WTC11 (cell line): ENCODE data around the gene LYZL2. TPM values are rescaled to one million over a fixed set of nuclear protein-coding genes. Genes with fewer than 3 reads are reported as not detected.
A peak's percentile ranks its signal among the peaks of the same experiment; 100 is the strongest.

Experiments
- ATAC-seq: fragments of 200-7000 bp; cut with Tn5 transposase; 2 replicates; pipeline ENCODE4 v1.10.0; 2021; ENCODE audit warnings: mild to moderate bottlenecking, moderate library complexity
- CTCF ChIA-PET: fragments of 300-600 bp; sonication (Branson Sonifier 250); formaldehyde crosslinking; loops from one replicate; lab custom pipeline; 2021; ENCODE audit warnings: antibody characterized with exemption; lab: Charles Lee
- POLR2A ChIA-PET: fragments of 350-600 bp; sonication (Branson Sonifier 250); formaldehyde crosslinking; loops from one replicate; lab custom pipeline; 2021; ENCODE audit warnings: antibody characterized with exemption; lab: Charles Lee
- DNase-seq: peaks from one replicate; pipeline ENCODE4 v3.0.0; 2021; ENCODE audit warnings: low spot score
- H3K27ac Mint-ChIP-seq: 2 replicates; pipeline ENCODE4 v1.8.0; 2021; ENCODE audit warnings: mixed read lengths
- H3K27me3 Mint-ChIP-seq: 2 replicates; pipeline ENCODE4 v1.8.0; 2021; ENCODE audit warnings: low read depth, mild to moderate bottlenecking, moderate library complexity, mixed read lengths
- H3K36me3 Mint-ChIP-seq: 2 replicates; pipeline ENCODE4 v1.8.0; 2021; ENCODE audit warnings: mixed read lengths
- H3K4me1 Mint-ChIP-seq: 2 replicates; pipeline ENCODE4 v1.8.0; 2022; ENCODE audit warnings: mixed read lengths
- H3K4me3 Mint-ChIP-seq: 2 replicates; pipeline ENCODE4 v1.8.0; 2021; ENCODE audit warnings: mild to moderate bottlenecking, moderate library complexity, mixed read lengths
- H3K9me3 Mint-ChIP-seq: 2 replicates; pipeline ENCODE4 v1.8.0; 2021; ENCODE audit warnings: mixed read lengths
- ARID4B ChIP-seq: sonication (generic); formaldehyde crosslinking; IDR thresholded peaks from 2 replicates; pipeline ENCODE4 v1.8.0; 2023; ENCODE audit warnings: missing genetic modification reagents, mild to moderate bottlenecking, borderline replicate concordance
- ATF2 ChIP-seq: sonication (generic); formaldehyde crosslinking; IDR thresholded peaks from 2 replicates; pipeline ENCODE4 v1.8.1; 2022; ENCODE audit warnings: low read depth, missing genetic modification reagents, borderline replicate concordance
- E2F1 ChIP-seq: sonication (generic); formaldehyde crosslinking; IDR thresholded peaks from 2 replicates; pipeline ENCODE4 v1.8.0; 2022; ENCODE audit warnings: mild to moderate bottlenecking, missing genetic modification reagents
- ETV6 ChIP-seq: sonication (generic); formaldehyde crosslinking; IDR thresholded peaks from 2 replicates; pipeline ENCODE4 v1.8.1; 2022; ENCODE audit warnings: mild to moderate bottlenecking, missing genetic modification reagents
- GABPB1 ChIP-seq: sonication (generic); formaldehyde crosslinking; IDR thresholded peaks from 2 replicates; pipeline ENCODE4 v1.8.1; 2023; ENCODE audit warnings: mild to moderate bottlenecking, missing genetic modification reagents
- NR1H2 ChIP-seq: sonication (generic); formaldehyde crosslinking; IDR thresholded peaks from 2 replicates; pipeline ENCODE4 v1.9.0; 2021; ENCODE audit warnings: mild to moderate bottlenecking, moderate library complexity, missing genetic modification reagents
- NR3C1 ChIP-seq: sonication (generic); formaldehyde crosslinking; conservative IDR thresholded peaks from 2 replicates; pipeline ENCODE4 v1.8.1; 2023; ENCODE audit warnings: low read depth, mild to moderate bottlenecking, missing genetic modification reagents
- OVOL2 ChIP-seq: fragments of 250-450 bp; sonication (Bioruptor Pico); IDR thresholded peaks from 2 replicates; pipeline ENCODE4 v1.9.0; 2021; ENCODE audit warnings: mild to moderate bottlenecking, borderline replicate concordance
- RELA ChIP-seq: sonication (generic); formaldehyde crosslinking; IDR thresholded peaks from 2 replicates; pipeline ENCODE4 v1.8.1; 2022; ENCODE audit warnings: missing genetic modification reagents, mild to moderate bottlenecking, borderline replicate concordance
- STAT6 ChIP-seq: sonication (generic); formaldehyde crosslinking; conservative IDR thresholded peaks from 2 replicates; pipeline ENCODE4 v1.8.1; 2023; ENCODE audit warnings: mild to moderate bottlenecking, low read depth, missing genetic modification reagents, moderate library complexity
- TEAD1 ChIP-seq: sonication (generic); formaldehyde crosslinking; IDR thresholded peaks from 2 replicates; pipeline ENCODE4 v1.8.0; 2022; ENCODE audit warnings: mild to moderate bottlenecking, missing genetic modification reagents
- TP53 ChIP-seq: sonication (generic); formaldehyde crosslinking; IDR thresholded peaks from 2 replicates; pipeline ENCODE4 v1.8.1; 2023; ENCODE audit warnings: mild to moderate bottlenecking, missing genetic modification reagents
- ZNF138 ChIP-seq: sonication (generic); formaldehyde crosslinking; conservative IDR thresholded peaks from 2 replicates; pipeline ENCODE4 v1.8.1; 2022; ENCODE audit warnings: mild to moderate bottlenecking, moderate library complexity, missing genetic modification reagents
- ZNF281 ChIP-seq: sonication (generic); formaldehyde crosslinking; IDR thresholded peaks from 2 replicates; pipeline ENCODE4 v1.8.0; 2023; ENCODE audit warnings: mild to moderate bottlenecking, missing genetic modification reagents
- ZNF671 ChIP-seq: fragments of 250-450 bp; sonication (Bioruptor Pico); IDR thresholded peaks from 2 replicates; pipeline ENCODE4 v1.8.0; 2021; ENCODE audit warnings: mild to moderate bottlenecking
- total RNA-seq: library from RNA; stranded (reverse); gene quantifications from 3 replicates; pipeline ENCODE4 v1.2.3, GENCODE V29; 2021
- TF ChIP-seq, protein P1 (sequence below): sonication (generic); formaldehyde crosslinking; IDR thresholded peaks from 2 replicates; pipeline ENCODE4 v1.8.1; 2022; ENCODE audit warnings: missing genetic modification reagents, borderline replicate concordance
- TF ChIP-seq, protein P2 (sequence below): fragments of 200-600 bp; IDR thresholded peaks from 2 replicates; pipeline ENCODE4 v1.8.0; 2022; ENCODE audit warnings: antibody characterized with exemption
- TF ChIP-seq, protein P3 (sequence below): sonication (generic); formaldehyde crosslinking; IDR thresholded peaks from 2 replicates; pipeline ENCODE4 v1.8.0; 2022; ENCODE audit warnings: mild to moderate bottlenecking, missing genetic modification reagents

LYZL2 gene
- total RNA-seq, 1 experiment from 2014 or later, result not detected

DNA sequence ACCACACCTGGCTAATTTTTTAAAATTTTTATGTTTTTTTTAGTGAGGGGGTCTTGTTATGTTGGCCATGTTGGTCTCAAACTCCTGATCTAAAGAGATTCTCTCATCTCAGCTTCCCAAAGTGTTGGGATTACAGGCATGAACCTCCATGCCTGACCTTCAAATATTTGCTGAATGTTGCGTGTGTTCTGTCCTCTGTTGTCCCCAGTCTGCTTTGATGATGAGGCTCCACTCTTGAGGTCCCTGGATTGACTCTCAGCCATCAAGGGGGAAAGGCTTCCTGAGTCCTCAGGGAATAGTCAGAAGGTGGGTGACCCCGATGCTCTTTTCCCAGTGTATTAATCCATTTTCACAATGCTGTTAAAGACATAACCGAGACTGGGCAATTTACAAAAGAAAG, 26.0 kb downstream of the LYZL2 start:
- ChIA-PET CTCF (interaction anchor here (0.7 to 1.5 kb wide), 2 partner anchors 12 to 244 kb away, joined by 3 read pairs; no protein-coding TSS in a partner anchor), POLR2A (no interaction called here)
- no peak overlapping the region for H3K4me3 Mint-ChIP-seq
- H3K4me1 Mint-ChIP-seq, result peaks cover 25% of the 10 kb centered on the region
- no peaks in the 10 kb centered on the region for H3K36me3 Mint-ChIP-seq
- H3K27ac Mint-ChIP-seq, result no peak overlapping the region
- ATAC-seq, result no peak
- H3K27me3 Mint-ChIP-seq, result peaks cover 30% of the 10 kb centered on the region
- TF ChIP-seq ZNF671 (no peak), GABPB1 (peak; percentile 23; the same call in 1 of the 2 replicates)
- H3K9me3 Mint-ChIP-seq, result peaks cover 5% of the 10 kb centered on the region
- no peak for DNase-seq

GRCh38 chr10:30602747-30603146, 26.8 kb downstream of the LYZL2 start:
- POLR2A ChIA-PET, result no interaction called here
- CTCF ChIA-PET, result interaction anchor here (0.7 to 1.5 kb wide), 3 partner anchors 11 to 243 kb away, joined by 3 read pairs; no protein-coding TSS in a partner anchor
- Mint-ChIP-seq H3K27me3 (peaks cover 38% of the 10 kb centered on the region), H3K36me3 (no peaks in the 10 kb centered on the region), H3K27ac (no peak overlapping the region), H3K4me1 (peaks cover 33% of the 10 kb centered on the region), H3K4me3 (no peak overlapping the region), H3K9me3 (peaks cover 5% of the 10 kb centered on the region)
- ATAC-seq (no peak), DNase-seq (no peak)
- TF ChIP-seq TEAD1 (CRISPR knock-in tag) (no peak), ZNF671 (no peak), RELA (CRISPR knock-in tag) (no peak), NR3C1 (CRISPR knock-in tag) (no peak), E2F1 (CRISPR knock-in tag) (no peak), ZNF138 (CRISPR knock-in tag) (no peak), ATF2 (CRISPR knock-in tag) (no peak), STAT6 (CRISPR knock-in tag) (no peak), ETV6 (no peak), NR1H2 (CRISPR knock-in tag) (no peak), ZNF281 (CRISPR knock-in tag) (no peak), OVOL2 (CRISPR knock-in tag) (no peak), ARID4B (CRISPR knock-in tag) (no peak), TP53 (no peak)
- TF ChIP-seq, protein P1, sequence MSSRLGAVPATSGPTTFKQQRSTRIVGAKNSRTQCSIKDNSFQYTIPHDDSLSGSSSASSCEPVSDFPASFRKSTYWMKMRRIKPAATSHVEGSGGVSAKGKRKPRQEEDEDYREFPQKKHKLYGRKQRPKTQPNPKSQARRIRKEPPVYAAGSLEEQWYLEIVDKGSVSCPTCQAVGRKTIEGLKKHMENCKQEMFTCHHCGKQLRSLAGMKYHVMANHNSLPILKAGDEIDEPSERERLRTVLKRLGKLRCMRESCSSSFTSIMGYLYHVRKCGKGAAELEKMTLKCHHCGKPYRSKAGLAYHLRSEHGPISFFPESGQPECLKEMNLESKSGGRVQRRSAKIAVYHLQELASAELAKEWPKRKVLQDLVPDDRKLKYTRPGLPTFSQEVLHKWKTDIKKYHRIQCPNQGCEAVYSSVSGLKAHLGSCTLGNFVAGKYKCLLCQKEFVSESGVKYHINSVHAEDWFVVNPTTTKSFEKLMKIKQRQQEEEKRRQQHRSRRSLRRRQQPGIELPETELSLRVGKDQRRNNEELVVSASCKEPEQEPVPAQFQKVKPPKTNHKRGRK (CRISPR knock-in tag), result no peak
- TF ChIP-seq, protein P2, sequence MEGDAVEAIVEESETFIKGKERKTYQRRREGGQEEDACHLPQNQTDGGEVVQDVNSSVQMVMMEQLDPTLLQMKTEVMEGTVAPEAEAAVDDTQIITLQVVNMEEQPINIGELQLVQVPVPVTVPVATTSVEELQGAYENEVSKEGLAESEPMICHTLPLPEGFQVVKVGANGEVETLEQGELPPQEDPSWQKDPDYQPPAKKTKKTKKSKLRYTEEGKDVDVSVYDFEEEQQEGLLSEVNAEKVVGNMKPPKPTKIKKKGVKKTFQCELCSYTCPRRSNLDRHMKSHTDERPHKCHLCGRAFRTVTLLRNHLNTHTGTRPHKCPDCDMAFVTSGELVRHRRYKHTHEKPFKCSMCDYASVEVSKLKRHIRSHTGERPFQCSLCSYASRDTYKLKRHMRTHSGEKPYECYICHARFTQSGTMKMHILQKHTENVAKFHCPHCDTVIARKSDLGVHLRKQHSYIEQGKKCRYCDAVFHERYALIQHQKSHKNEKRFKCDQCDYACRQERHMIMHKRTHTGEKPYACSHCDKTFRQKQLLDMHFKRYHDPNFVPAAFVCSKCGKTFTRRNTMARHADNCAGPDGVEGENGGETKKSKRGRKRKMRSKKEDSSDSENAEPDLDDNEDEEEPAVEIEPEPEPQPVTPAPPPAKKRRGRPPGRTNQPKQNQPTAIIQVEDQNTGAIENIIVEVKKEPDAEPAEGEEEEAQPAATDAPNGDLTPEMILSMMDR, result no peak
- TF ChIP-seq, protein P3, sequence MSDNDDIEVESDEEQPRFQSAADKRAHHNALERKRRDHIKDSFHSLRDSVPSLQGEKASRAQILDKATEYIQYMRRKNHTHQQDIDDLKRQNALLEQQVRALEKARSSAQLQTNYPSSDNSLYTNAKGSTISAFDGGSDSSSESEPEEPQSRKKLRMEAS (CRISPR knock-in tag), result no peak
